Measurements from ENCODE around the gene DLX4.

The DLX4 gene

DNA sequence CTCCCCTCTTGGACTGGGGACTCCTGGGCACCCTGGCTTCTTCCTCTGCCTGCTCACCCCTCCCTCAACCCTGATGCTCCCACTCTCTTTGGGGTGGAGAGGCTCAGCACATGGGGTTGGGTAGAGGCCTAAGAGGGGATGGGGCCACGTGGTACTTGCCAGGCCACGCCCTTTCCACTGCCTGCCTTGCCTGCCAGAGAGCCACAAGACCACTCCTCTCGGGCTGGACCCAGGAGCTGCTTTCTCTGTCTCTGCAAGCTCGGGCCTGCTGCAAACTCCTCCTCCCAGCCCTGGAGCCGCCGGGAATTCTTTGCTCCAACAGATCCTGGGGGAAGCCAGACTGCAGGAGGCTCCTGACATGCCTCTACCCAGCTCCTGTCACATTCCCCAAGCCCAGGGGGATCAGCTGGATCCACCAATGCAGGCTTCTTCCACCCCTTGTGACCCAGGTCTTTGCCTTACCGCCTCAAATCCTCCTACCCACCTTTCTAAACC lies 11.8 kb downstream of the DLX4 start:
- no peak overlapping the region for H3K23ac ChIP-seq (ENCODE audit: low read length)
- no peaks in the 10 kb centered on the region for H3K79me2 ChIP-seq (ENCODE audit: control insufficient read depth, insufficient read depth, low read length, poor library complexity)
- H3K27ac ChIP-seq (ENCODE audit: low read depth, low read length), result peak overlapping the region; percentile 20
- H4K12ac ChIP-seq (ENCODE audit: low read depth, low read length), result no peak overlapping the region
- no peak overlapping the region for H3K14ac ChIP-seq (ENCODE audit: low read length)
- peaks cover 2% of the 10 kb centered on the region for H3K79me1 ChIP-seq (ENCODE audit: low read length)
- H2BK120ac ChIP-seq (ENCODE audit: insufficient read depth, low read length, poor library complexity), result no peak overlapping the region
- no peak overlapping the region for H3K4me2 ChIP-seq (ENCODE audit: low read length)
- no peak overlapping the region for H2BK12ac ChIP-seq (ENCODE audit: low read length)
- no peak for DNase-seq
- no peak overlapping the region for H3K4ac ChIP-seq (ENCODE audit: low read depth, low read length)
- H4K91ac ChIP-seq (ENCODE audit: low read depth, low read length), result no peak overlapping the region
- H3K18ac ChIP-seq (ENCODE audit: low read length), result no peak overlapping the region
- peaks cover 5% of the 10 kb centered on the region for H3K9me3 ChIP-seq (ENCODE audit: insufficient read depth, low read depth, low read length)
- H2AK5ac ChIP-seq (ENCODE audit: low read length), result no peak overlapping the region
- no peak overlapping the region for H2BK5ac ChIP-seq (ENCODE audit: low read depth, low read length, poor library complexity)
- no peak overlapping the region for H3K9ac ChIP-seq (ENCODE audit: low read length)
- no peaks in the 10 kb centered on the region for H3K36me3 ChIP-seq (ENCODE audit: control insufficient read depth in 1 of 2, insufficient read depth in 2 of 2, low read length in 2 of 2)
- no peak overlapping the region for H4K8ac ChIP-seq (ENCODE audit: low read depth, low read length)
- no peak overlapping the region for H2AFZ ChIP-seq (ENCODE audit: insufficient read depth, low read length, poor library complexity)
- no peaks in the 10 kb centered on the region for H3K27me3 ChIP-seq (ENCODE audit: insufficient read depth, low read length)
- peaks cover 19 to 22% of the 10 kb centered on the region in 2 experiments for H3K4me1 ChIP-seq (ENCODE audit: control insufficient read depth in 1 of 2, insufficient read depth in 2 of 2, low read length in 2 of 2)
- no CpG with 5 or more reads among the region's 7 CpGs for WGBS (ENCODE audit: extremely low coverage, insufficient coverage, insufficient read length)
- no peak overlapping the region for H3K4me3 ChIP-seq (ENCODE audit: low read depth, low read length)

DNA sequence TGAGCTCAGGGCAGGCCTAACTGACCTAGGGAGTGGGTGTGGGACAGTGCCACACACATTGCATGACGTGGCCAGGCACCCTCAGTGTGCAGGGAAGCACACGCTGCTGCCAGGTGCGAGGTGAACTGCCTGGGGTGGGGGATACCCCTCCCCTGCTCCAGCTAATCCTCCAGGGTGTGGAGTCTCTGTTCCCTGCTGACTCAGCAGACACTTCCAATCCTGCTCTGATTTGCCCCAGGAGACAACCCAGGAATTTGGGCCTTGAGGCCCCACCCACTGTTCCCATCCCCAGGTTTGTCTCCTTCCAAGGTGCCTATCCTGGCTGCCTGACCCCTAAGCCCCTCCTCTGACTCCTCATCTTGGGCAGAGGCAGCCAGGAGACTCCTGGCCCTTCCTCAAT lies 15.3 kb downstream of the DLX4 start:
- H4K8ac ChIP-seq (ENCODE audit: low read depth, low read length), result no peak overlapping the region
- WGBS (ENCODE audit: extremely low coverage, insufficient coverage, insufficient read length), result no CpG with 5 or more reads among the region's 3 CpGs

GRCh38 chr17:49984776-49985175 lies 15.8 kb downstream of the DLX4 start:
- no CpG with 5 or more reads among the region's 2 CpGs for WGBS (ENCODE audit: extremely low coverage, insufficient coverage, insufficient read length)
- no peak overlapping the region for H2BK5ac ChIP-seq (ENCODE audit: low read depth, low read length, poor library complexity)
- H2AFZ ChIP-seq (ENCODE audit: insufficient read depth, low read length, poor library complexity), result no peak overlapping the region
- no peak overlapping the region for H3K4ac ChIP-seq (ENCODE audit: low read depth, low read length)
- peaks cover 4% of the 10 kb centered on the region for H3K9me3 ChIP-seq (ENCODE audit: insufficient read depth, low read depth, low read length)
- no peak overlapping the region for H4K8ac ChIP-seq (ENCODE audit: low read depth, low read length)
- H4K12ac ChIP-seq (ENCODE audit: low read depth, low read length), result no peak overlapping the region
- no peak overlapping the region for H3K4me3 ChIP-seq (ENCODE audit: low read depth, low read length)
- no peak overlapping the region for H3K23ac ChIP-seq (ENCODE audit: low read length)
- H3K9ac ChIP-seq (ENCODE audit: low read length), result no peak overlapping the region
- no peaks in the 10 kb centered on the region for H3K79me1 ChIP-seq (ENCODE audit: low read length)
- no peak overlapping the region for H4K91ac ChIP-seq (ENCODE audit: low read depth, low read length)
- no peak for DNase-seq
- no peak overlapping the region for H3K27ac ChIP-seq (ENCODE audit: low read depth, low read length)
- H3K18ac ChIP-seq (ENCODE audit: low read length), result no peak overlapping the region
- H2BK12ac ChIP-seq (ENCODE audit: low read length), result no peak overlapping the region
- H2AK5ac ChIP-seq (ENCODE audit: low read length), result no peak overlapping the region
- H3K4me1 ChIP-seq (ENCODE audit: control insufficient read depth in 1 of 2, insufficient read depth in 2 of 2, low read length in 2 of 2), result peaks cover 11 to 17% of the 10 kb centered on the region in 2 experiments
- no peaks in the 10 kb centered on the region for H3K79me2 ChIP-seq (ENCODE audit: control insufficient read depth, insufficient read depth, low read length, poor library complexity)
- no peak overlapping the region for H3K4me2 ChIP-seq (ENCODE audit: low read length)
- no peaks in the 10 kb centered on the region for H3K27me3 ChIP-seq (ENCODE audit: insufficient read depth, low read length)
- no peak overlapping the region for H3K14ac ChIP-seq (ENCODE audit: low read length)
- H2BK120ac ChIP-seq (ENCODE audit: insufficient read depth, low read length, poor library complexity), result no peak overlapping the region
- peaks cover 5% of the 10 kb centered on the region in 2 experiments for H3K36me3 ChIP-seq (ENCODE audit: control insufficient read depth in 1 of 2, insufficient read depth in 2 of 2, low read length in 2 of 2)

More for the DNA sequence above, 15.3 kb downstream of the DLX4 start:
- no peak overlapping the region for H3K4ac ChIP-seq (ENCODE audit: low read depth, low read length)
- no peak overlapping the region for H3K23ac ChIP-seq (ENCODE audit: low read length)
- peaks cover 4% of the 10 kb centered on the region for H3K9me3 ChIP-seq (ENCODE audit: insufficient read depth, low read depth, low read length)
- no peak for DNase-seq
- H3K18ac ChIP-seq (ENCODE audit: low read length), result no peak overlapping the region
- H3K4me1 ChIP-seq (ENCODE audit: control insufficient read depth in 1 of 2, insufficient read depth in 2 of 2, low read length in 2 of 2), result peaks cover 11 to 17% of the 10 kb centered on the region in 2 experiments
- no peak overlapping the region for H2BK120ac ChIP-seq (ENCODE audit: insufficient read depth, low read length, poor library complexity)
- H3K79me2 ChIP-seq (ENCODE audit: control insufficient read depth, insufficient read depth, low read length, poor library complexity), result no peaks in the 10 kb centered on the region
- no peak overlapping the region for H3K27ac ChIP-seq (ENCODE audit: low read depth, low read length)
- H2BK5ac ChIP-seq (ENCODE audit: low read depth, low read length, poor library complexity), result no peak overlapping the region
- H3K9ac ChIP-seq (ENCODE audit: low read length), result no peak overlapping the region
- no peak overlapping the region for H3K4me2 ChIP-seq (ENCODE audit: low read length)
- no peaks in the 10 kb centered on the region for H3K79me1 ChIP-seq (ENCODE audit: low read length)
- no peak overlapping the region for H3K4me3 ChIP-seq (ENCODE audit: low read depth, low read length)
- H3K27me3 ChIP-seq (ENCODE audit: insufficient read depth, low read length), result no peaks in the 10 kb centered on the region
- no peak overlapping the region for H2AFZ ChIP-seq (ENCODE audit: insufficient read depth, low read length, poor library complexity)
- no peak overlapping the region for H2BK12ac ChIP-seq (ENCODE audit: low read length)
- H2AK5ac ChIP-seq (ENCODE audit: low read length), result no peak overlapping the region
- H3K14ac ChIP-seq (ENCODE audit: low read length), result no peak overlapping the region
- H3K36me3 ChIP-seq (ENCODE audit: control insufficient read depth in 1 of 2, insufficient read depth in 2 of 2, low read length in 2 of 2), result peaks cover 3 to 4% of the 10 kb centered on the region in 2 experiments
- no peak overlapping the region for H4K12ac ChIP-seq (ENCODE audit: low read depth, low read length)
- H4K91ac ChIP-seq (ENCODE audit: low read depth, low read length), result no peak overlapping the region

GRCh38 chr17:49985310-49985990 lies 16.5 kb downstream of the DLX4 start:
- H3K9me3 ChIP-seq (ENCODE audit: insufficient read depth, low read depth, low read length), result peaks cover 4% of the 10 kb centered on the region
- H3K4me2 ChIP-seq (ENCODE audit: low read length), result no peak overlapping the region
- no peak overlapping the region for H4K8ac ChIP-seq (ENCODE audit: low read depth, low read length)
- no peaks in the 10 kb centered on the region for H3K79me2 ChIP-seq (ENCODE audit: control insufficient read depth, insufficient read depth, low read length, poor library complexity)
- H3K9ac ChIP-seq (ENCODE audit: low read length), result no peak overlapping the region
- H3K4ac ChIP-seq (ENCODE audit: low read depth, low read length), result no peak overlapping the region
- WGBS (ENCODE audit: extremely low coverage, insufficient coverage, insufficient read length), result no CpG with 5 or more reads among the region's 3 CpGs
- H2BK120ac ChIP-seq (ENCODE audit: insufficient read depth, low read length, poor library complexity), result no peak overlapping the region
- H3K27ac ChIP-seq (ENCODE audit: low read depth, low read length), result no peak overlapping the region
- peaks cover 10 to 17% of the 10 kb centered on the region in 2 experiments for H3K4me1 ChIP-seq (ENCODE audit: control insufficient read depth in 1 of 2, insufficient read depth in 2 of 2, low read length in 2 of 2)
- H2BK5ac ChIP-seq (ENCODE audit: low read depth, low read length, poor library complexity), result no peak overlapping the region
- H3K27me3 ChIP-seq (ENCODE audit: insufficient read depth, low read length), result no peaks in the 10 kb centered on the region
- H3K18ac ChIP-seq (ENCODE audit: low read length), result no peak overlapping the region
- H3K23ac ChIP-seq (ENCODE audit: low read length), result no peak overlapping the region
- no peak overlapping the region for H3K4me3 ChIP-seq (ENCODE audit: low read depth, low read length)
- peaks cover 7 to 8% of the 10 kb centered on the region in 2 experiments for H3K36me3 ChIP-seq (ENCODE audit: control insufficient read depth in 1 of 2, insufficient read depth in 2 of 2, low read length in 2 of 2)
- no peak overlapping the region for H2AFZ ChIP-seq (ENCODE audit: insufficient read depth, low read length, poor library complexity)
- no peak overlapping the region for H2BK12ac ChIP-seq (ENCODE audit: low read length)
- H2AK5ac ChIP-seq (ENCODE audit: low read length), result no peak overlapping the region
- no peak for DNase-seq
- H3K79me1 ChIP-seq (ENCODE audit: low read length), result no peaks in the 10 kb centered on the region
- no peak overlapping the region for H4K91ac ChIP-seq (ENCODE audit: low read depth, low read length)
- H4K12ac ChIP-seq (ENCODE audit: low read depth, low read length), result no peak overlapping the region
- H3K14ac ChIP-seq (ENCODE audit: low read length), result no peak overlapping the region

All from trophoblast cell (in vitro differentiated cells and primary cell).